Measurements from ENCODE around the gene CSNK1E.

Gene CSNK1E

GRCh38 chr22:38273135-38273826, 44.0 kb downstream of the CSNK1E start:
- no peak for DNase-seq (ENCODE audit: low read depth)

DNA sequence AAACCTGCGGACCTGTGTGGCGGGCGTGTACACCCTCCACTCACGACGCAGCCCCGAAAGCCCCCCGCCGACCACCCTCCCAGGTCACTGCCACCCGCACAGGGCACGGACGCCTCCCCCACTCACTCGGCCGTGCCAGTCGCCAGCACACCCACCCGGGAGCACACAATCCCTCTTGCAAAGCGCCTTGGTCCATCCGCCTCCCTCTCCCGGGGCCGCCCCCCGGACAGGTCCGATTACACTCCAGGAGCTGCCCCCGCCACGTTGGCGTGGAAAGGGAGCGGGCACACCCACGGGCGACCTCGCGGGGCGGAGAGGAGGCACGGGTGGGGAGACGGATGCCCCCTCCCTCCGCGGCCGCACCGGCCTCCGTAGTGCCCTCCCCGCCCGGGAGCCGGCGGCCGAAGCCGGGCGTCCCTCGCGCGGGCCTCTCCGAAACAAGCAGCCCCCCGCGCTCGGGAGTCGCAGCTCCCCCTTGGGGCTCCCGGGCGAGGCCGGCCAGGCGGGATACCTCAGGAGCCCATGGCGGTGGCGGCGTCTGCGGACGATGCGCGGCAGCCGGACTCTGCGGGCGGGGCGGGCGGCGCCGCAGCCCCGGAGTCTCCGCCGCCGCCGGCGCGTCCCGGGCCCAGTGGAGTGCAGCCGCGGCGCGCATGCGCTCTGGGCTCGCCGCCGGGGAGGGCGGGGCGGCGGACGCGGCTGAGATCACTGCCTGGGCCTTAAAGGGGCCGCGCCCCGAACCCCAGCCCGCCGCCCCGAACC, 44.7 kb downstream of the CSNK1E start, which contains the start of gene TMEM184B:
Gene TMEM184B (minus strand): TSS at position 638 of the 762 bp plus-strand sequence. CDS start 25,049 bp downstream, outside the sequence.
- peak; percentile 83 for DNase-seq (ENCODE audit: low read depth)

DNA sequence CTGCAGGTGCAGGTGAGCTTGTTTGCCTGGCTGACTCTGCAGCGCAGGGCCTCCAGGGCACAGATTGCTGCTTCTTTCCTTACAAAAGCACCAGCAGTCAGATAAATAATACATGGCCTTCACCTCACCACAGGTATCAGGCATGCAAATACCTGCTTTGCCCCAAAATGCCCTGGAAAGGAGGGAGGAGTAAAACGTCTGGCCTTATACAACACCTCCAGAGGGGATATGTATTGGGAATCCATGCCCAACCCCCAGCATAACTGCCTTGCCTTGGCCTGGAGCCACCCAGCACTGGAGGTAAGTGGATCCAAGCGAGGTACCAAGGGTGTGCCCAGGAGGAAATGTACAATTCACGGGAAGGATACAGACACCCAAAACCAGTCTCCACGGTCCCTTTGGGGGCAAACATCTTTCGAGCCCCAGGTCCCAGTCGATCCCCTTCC, 45.3 kb downstream of the CSNK1E start:
- DNase-seq (ENCODE audit: low read depth), result no peak

GRCh38 chr22:38271101-38271500, 46.1 kb downstream of the CSNK1E start:
- no peak for DNase-seq (ENCODE audit: low read depth)

GRCh38 chr22:38270091-38270992, 46.9 kb downstream of the CSNK1E start:
- DNase-seq (ENCODE audit: low read depth), result no peak

GRCh38 chr22:38269466-38269865, 47.8 kb downstream of the CSNK1E start:
- no peak for DNase-seq (ENCODE audit: low read depth)

DNA sequence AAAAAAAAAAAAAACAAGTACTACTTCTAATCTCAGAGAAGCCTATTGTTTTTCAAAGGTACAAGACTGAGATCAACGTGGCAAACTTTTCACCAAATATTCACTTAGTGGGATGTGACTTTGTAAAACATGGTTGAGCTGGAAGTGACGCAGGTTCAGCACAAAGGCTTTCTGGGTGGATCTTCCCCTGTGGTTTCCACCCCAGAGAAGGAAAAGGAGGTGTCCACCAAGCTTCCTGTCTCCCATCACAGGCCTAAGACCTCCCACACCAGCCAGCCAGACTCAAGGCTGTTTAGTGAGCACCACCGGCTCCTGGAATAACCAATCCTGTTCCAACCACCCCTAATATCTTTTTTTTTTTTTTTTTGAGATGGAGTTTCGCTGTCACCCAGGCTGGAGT, 50.1 kb downstream of the CSNK1E start:
- DNase-seq (ENCODE audit: low read depth), result no peak

- no peak for DNase-seq (ENCODE audit: low read depth)
Observed at GRCh38 chr22:38266120-38266519, 51.1 kb downstream of the CSNK1E start.

DNA sequence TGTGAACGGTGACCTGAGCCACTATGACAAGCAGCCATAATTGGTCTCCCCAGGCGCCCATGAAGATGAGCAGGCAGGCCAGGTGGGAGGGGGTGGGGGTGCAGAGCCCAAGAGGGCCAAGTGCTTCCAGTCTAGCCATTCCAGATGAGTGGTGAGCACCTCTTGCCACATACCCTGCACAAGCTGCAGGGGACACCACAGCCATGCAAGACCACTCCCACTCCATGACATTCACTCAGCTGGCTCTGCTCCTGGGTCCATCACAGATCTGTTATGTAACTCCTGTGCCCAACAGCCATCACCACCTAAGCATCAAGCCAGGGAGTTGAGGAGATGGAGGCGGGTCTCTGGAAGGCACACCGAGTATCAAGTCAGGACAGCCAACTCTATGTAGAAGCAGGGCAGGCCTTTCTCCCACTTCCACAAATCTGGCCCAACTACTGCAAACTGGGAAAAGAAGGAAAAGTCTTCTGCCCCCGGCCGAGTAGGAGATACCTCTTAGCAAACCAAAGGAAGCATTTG, 52.9 kb downstream of the CSNK1E start:
- DNase-seq (ENCODE audit: low read depth), result no peak

DNA sequence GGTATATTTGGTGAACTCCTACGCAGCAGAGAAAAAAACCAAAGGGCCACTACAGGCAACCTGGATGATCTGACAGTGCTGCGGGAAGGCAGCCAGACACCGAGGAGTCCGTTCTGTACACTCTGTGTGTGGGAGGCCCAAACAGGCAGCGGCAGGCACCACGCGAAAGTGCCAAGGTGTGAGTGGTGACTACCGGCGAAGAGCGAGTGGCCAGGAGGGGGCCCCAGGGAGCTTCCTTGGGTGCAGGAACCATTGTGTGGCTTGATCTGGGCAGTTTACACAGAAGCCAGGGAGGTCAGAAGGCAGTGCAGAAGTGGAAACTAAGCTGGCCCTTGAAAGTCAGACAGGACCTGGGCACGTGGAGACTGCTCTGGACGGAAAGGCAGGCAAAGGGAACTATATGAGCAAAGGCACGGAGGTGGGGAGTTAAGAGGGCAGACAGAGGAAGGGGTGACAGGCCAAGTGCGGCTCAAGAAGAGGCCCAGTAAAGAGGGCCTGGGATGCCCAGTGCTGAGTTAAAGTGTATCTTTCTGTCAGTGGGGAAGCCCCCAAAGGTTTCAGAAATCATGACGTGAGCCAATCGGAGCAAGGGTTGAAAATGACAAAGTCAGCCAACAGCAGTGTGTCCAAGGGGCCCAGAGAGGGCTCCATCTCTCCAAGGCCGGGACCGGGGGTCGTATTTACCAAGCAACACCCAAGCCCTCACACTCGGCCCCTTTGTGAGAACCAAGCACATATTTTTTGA, 55.0 kb downstream of the CSNK1E start:
- DNase-seq (ENCODE audit: low read depth), result peak; percentile 33

DNA sequence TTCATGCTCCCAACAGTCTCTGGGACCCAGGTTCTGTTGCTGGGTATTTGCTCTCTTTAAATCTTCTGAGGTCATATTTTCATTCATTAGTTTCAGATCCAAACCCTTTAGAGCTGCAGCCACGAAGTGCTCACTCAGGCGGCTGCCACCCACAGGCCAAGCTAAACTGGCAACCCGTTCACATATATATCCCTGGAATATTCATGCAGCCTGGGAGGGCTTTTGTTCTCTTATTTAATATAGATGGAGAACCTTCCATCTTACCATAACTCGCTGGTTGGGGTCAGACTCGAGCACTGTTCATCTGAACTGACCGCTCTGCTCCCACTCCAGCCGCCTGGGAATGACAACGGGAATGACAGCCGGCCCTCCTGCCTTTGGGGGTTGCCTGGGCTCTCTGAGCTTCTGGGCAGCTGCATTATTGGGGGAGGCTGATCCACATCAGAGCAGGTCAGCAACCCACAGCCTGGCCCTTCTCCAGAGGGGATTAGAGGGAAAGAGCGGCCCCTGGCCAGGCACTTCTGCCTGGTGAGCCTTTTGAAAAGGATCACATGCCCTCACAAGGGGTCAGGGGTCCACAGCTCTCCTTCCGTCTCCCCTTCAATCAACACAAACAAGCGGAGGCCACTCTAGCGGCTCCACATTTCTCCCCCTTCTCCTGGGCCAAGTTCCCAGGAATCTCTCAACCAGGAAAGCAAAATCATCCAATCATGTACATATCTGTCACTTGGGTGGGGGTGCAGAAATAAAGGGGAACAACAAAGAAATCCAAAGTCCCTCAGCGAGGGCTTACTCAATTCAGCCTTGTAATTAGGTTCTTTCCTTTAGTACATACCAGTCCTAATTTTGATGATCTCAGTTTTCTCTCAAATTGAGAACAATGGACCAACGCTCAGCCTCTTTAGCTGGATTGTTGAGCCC, 56.2 kb downstream of the CSNK1E start:
- no peak for DNase-seq (ENCODE audit: low read depth)

GRCh38 chr22:38259370-38259769, 57.9 kb downstream of the CSNK1E start:
- DNase-seq (ENCODE audit: low read depth), result no peak

GRCh38 chr22:38258895-38259294, 58.3 kb downstream of the CSNK1E start:
- DNase-seq (ENCODE audit: low read depth), result no peak

- DNase-seq (ENCODE audit: low read depth), result no peak
Observed at GRCh38 chr22:38257650-38258250, 59.5 kb downstream of the CSNK1E start.

- no peak for DNase-seq (ENCODE audit: low read depth)
Observed at GRCh38 chr22:38257181-38257580, 60.1 kb downstream of the CSNK1E start.

- DNase-seq (ENCODE audit: low read depth), result no peak
Observed at GRCh38 chr22:38255697-38256096, 61.5 kb downstream of the CSNK1E start.

DNA sequence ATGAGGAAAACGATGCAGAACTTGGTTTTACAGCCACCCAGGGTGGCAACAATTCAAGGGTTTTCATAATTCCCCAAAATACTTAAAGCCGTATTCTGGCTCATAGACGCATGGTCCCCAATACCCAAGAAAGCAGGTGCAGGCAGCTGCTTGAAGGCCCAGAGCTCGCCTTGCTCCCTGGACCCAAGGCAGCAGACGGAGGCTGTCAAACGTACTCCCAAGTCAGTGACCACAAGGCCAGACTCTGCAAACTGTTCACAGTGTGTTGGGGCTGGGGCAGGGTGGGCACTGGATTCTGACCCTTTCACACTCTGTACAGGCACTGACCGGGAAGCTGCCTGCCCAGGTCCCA, 65.9 kb downstream of the CSNK1E start:
- no peak for DNase-seq (ENCODE audit: low read depth)

DNA sequence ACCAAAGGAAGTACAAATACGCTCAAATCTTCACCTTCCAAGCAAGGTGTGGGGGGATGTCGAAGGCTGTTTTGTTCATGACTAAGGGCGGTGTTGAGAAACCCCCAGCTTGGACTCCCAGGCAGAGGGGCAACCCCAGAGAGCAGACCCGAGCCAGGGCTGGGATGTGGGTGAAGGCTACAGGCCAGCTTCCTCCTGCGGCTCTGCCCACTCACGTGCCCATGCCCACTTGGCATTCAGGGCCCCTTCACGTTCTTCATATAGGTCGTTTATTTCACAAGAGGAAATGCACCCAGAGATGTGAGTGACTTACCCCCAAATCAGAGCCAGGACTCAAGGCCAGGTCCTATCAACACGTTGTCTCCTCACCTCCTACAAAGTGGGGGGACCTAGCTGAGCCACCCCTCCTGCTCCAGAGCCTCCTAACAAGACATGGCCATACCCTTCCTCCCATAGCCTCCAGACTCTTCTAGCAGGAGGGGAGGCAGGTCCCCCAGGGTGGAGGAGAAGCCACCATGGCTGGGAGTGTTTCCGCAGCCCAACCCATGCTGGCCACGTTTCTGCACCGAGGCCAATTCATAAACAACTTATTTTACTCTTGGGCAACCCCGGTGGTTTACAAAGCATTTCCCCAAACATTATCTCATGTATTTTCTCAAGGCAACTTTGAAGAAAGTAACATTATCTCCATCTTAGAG, 66.4 kb downstream of the CSNK1E start:
- no peak for DNase-seq (ENCODE audit: low read depth)

All from activated T-cell treated with anti-CD3 and anti-CD28 coated beads for 48 hours (primary cell).